OCI-LY3 (cell line): ENCODE results near the gene BMI1.

Source experiments
- H2AFZ ChIP-seq: fragments of 200-600, 300-600 bp; shearing (Covaris generic); 2 replicates; pipeline ENCODE4 v1.6.0; 2014; ENCODE audit warnings: antibody characterized with exemption, low read depth, low read length
- H3K27ac ChIP-seq: fragments of 200-600, 300-600 bp; sonication (generic); 2 replicates; pipeline ENCODE4 v1.5.1; 2014; ENCODE audit warnings: mild to moderate bottlenecking, low read length, moderate library complexity, mixed read lengths
- H3K27me3 ChIP-seq: fragments of 200-600, 300-600 bp; sonication (generic); 2 replicates; pipeline ENCODE4 v1.6.1; 2014; ENCODE audit warnings: low read depth, low read length, mixed read lengths
- H3K36me3 ChIP-seq: fragments of 200-600, 300-600 bp; sonication (generic); replicated peaks from 2 replicates; pipeline ENCODE3; 2014; ENCODE audit warnings: low read depth, low read length, mixed read lengths
- H3K4me1 ChIP-seq: fragments of 300-600, 200-600 bp; sonication (generic); 2 replicates; pipeline ENCODE4 v1.6.1; 2014; ENCODE audit warnings: low read length, mixed read lengths
- H3K4me2 ChIP-seq: fragments of 200-600, 300-600 bp; sonication (generic); 2 replicates; pipeline ENCODE4 v1.6.1; 2014; ENCODE audit warnings: low read length, mixed read lengths
- H3K4me3 ChIP-seq: fragments of 300-600, 200-600 bp; sonication (generic); 2 replicates; pipeline ENCODE4 v1.5.1; 2014; ENCODE audit warnings: antibody characterized with exemption, mild to moderate bottlenecking, low read length, moderate library complexity
- H3K79me2 ChIP-seq: fragments of 300-600, 200-600 bp; shearing (Covaris generic); 2 replicates; pipeline ENCODE4 v1.6.1; 2014; ENCODE audit warnings: mild to moderate bottlenecking, low read length, mixed read lengths
- H3K9ac ChIP-seq: fragments of 300-600, 200-600 bp; shearing (Covaris generic); 2 replicates; pipeline ENCODE4 v1.6.0; 2014; ENCODE audit warnings: mild to moderate bottlenecking, low read length, moderate library complexity
- H3K9me3 ChIP-seq: fragments of 200-600, 300-600 bp; shearing (Covaris generic); 2 replicates; pipeline ENCODE4 v1.6.1; 2014; ENCODE audit warnings: low read length, mixed read lengths; ENCODE audit not compliant: insufficient read depth
- H4K20me1 ChIP-seq: fragments of 200-600, 300-600 bp; sonication (generic); 2 replicates; pipeline ENCODE4 v1.6.1; 2016; ENCODE audit warnings: low read length, mixed read lengths; ENCODE audit not compliant: insufficient read depth
- CTCF ChIP-seq: fragments of 200-600, 300-600 bp; sonication (generic); IDR thresholded peaks from 2 replicates; pipeline ENCODE4 v1.5.1; 2014; ENCODE audit warnings: antibody characterized with exemption, low read length, low read depth
- EZH2phosphoT487 ChIP-seq: fragments of 200-600 bp; shearing (Covaris generic); IDR thresholded peaks from 2 replicates; pipeline ENCODE4 v1.6.1; 2018; ENCODE audit warnings: antibody characterized with exemption, mixed run types, low read depth

BMI1 gene

GRCh38 chr10:22320591-22321155 lies at the start of gene BMI1:
Gene BMI1 (plus strand): TSS chr10:22321099. CDS start chr10:22326450, 5,351 bp downstream.
- TF ChIP-seq CTCF (no peak), EZH2phosphoT487 (no peak)
- peaks cover 33% of the 10 kb centered on the region for H3K4me1 ChIP-seq
- H3K79me2 ChIP-seq: peaks cover 39% of the 10 kb centered on the region
- H3K27ac ChIP-seq: peak within 1 kb of the TSS; percentile 42
- H3K9me3 ChIP-seq: no peaks in the 10 kb centered on the region
- peaks cover 14% of the 10 kb centered on the region; the same call in 1 of the 2 replicates for H4K20me1 ChIP-seq
- H3K4me3 ChIP-seq: peak within 1 kb of the TSS; percentile 98
- H3K36me3 ChIP-seq: no peaks in the 10 kb centered on the region
- H3K4me2 ChIP-seq: peak within 1 kb of the TSS; percentile 97
- peaks cover 41% of the 10 kb centered on the region for H3K27me3 ChIP-seq
- peak within 1 kb of the TSS; percentile 77; the same call in 1 of the 2 replicates for H2AFZ ChIP-seq
- peak within 1 kb of the TSS; percentile 92 for H3K9ac ChIP-seq

GRCh38 chr10:22271786-22272185 lies 49.1 kb upstream of the BMI1 start:
- Histone ChIP-seq H3K79me2 (no peaks in the 10 kb centered on the region), H3K4me3 (no peak overlapping the region), H3K27ac (no peak overlapping the region), H3K27me3 (no peaks in the 10 kb centered on the region), H2AFZ (no peak overlapping the region), H3K9me3 (no peaks in the 10 kb centered on the region), H3K36me3 (no peaks in the 10 kb centered on the region), H3K4me2 (no peak overlapping the region), H4K20me1 (no peaks in the 10 kb centered on the region), H3K4me1 (no peaks in the 10 kb centered on the region), H3K9ac (no peak overlapping the region)
- no peak for TF ChIP-seq EZH2phosphoT487
- no peak for TF ChIP-seq CTCF

GRCh38 chr10:22278441-22278782 lies 42.5 kb upstream of the BMI1 start:
- Histone ChIP-seq H4K20me1 (no peaks in the 10 kb centered on the region), H3K4me3 (no peak overlapping the region), H3K4me2 (no peak overlapping the region), H3K4me1 (no peaks in the 10 kb centered on the region), H2AFZ (no peak overlapping the region), H3K9ac (no peak overlapping the region), H3K9me3 (no peaks in the 10 kb centered on the region), H3K79me2 (no peaks in the 10 kb centered on the region), H3K27me3 (no peaks in the 10 kb centered on the region), H3K36me3 (no peaks in the 10 kb centered on the region), H3K27ac (no peak overlapping the region)
- no peak for TF ChIP-seq CTCF
- TF ChIP-seq EZH2phosphoT487: no peak

DNA sequence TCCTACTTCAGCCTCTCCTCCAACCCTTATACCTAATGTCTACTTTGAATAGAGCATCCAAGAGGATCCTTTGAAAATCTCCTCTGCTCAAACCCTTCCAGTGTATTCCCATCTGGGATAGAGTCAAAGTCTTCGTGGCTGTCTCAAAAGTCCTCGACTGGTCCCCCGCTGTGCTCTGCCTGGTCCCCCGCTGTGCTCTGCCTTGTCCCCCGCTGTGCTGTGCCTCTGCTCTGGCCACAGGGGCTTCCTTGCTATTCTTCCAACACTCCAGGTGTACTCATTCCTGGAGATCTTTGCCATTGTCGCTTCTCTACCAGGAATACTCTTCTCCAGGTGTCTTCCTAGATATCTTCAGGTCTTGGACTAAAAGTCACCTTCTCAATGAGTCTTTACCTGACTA lies 40.8 kb upstream of the BMI1 start:
- H3K27ac ChIP-seq: no peak overlapping the region
- no peaks in the 10 kb centered on the region for H4K20me1 ChIP-seq
- no peaks in the 10 kb centered on the region for H3K4me1 ChIP-seq
- no peak overlapping the region for H3K9ac ChIP-seq
- H2AFZ ChIP-seq: no peak overlapping the region
- H3K27me3 ChIP-seq: no peaks in the 10 kb centered on the region
- no peak overlapping the region for H3K4me2 ChIP-seq
- H3K36me3 ChIP-seq: no peaks in the 10 kb centered on the region
- no peaks in the 10 kb centered on the region for H3K9me3 ChIP-seq
- H3K79me2 ChIP-seq: no peaks in the 10 kb centered on the region
- TF ChIP-seq CTCF: no peak
- no peak for TF ChIP-seq EZH2phosphoT487
- H3K4me3 ChIP-seq: no peak overlapping the region
